Neural cell (in vitro differentiated cells): ENCODE results near the gene TMEM139. TPM values are rescaled to one million over a fixed set of nuclear protein-coding genes. Genes with fewer than 3 reads are reported as not detected.

Experiments
- H2AFZ ChIP-seq: fragments of 200-600, 300-800 bp; sonication (generic), shearing (Covaris generic); 2 replicates; pipeline ENCODE4 v1.6.0; 2014; ENCODE audit warnings: low read depth, mild to moderate bottlenecking, antibody characterized with exemption, low read length, moderate library complexity
- H3F3A ChIP-seq: fragments of 200-600 bp; shearing (Covaris generic); 2 replicates; pipeline ENCODE4 v1.6.1; 2016; ENCODE audit warnings: mild to moderate bottlenecking, moderate library complexity, mixed read lengths, antibody characterized with exemption, low read length; ENCODE audit not compliant: insufficient read depth, poor library complexity, severe bottlenecking
- H3K27ac ChIP-seq: fragments of 200-600, 300-800 bp; sonication (generic), shearing (Covaris generic); 2 replicates; pipeline ENCODE4 v1.5.1; 2014; ENCODE audit warnings: mild to moderate bottlenecking, low read length, moderate library complexity
- H3K27me3 ChIP-seq: fragments of 300-800, 200-600 bp; sonication (generic), shearing (Covaris generic); 2 replicates; pipeline ENCODE4 v1.6.0; 2014; ENCODE audit warnings: mild to moderate bottlenecking, low read depth, low read length, moderate library complexity; ENCODE audit not compliant: insufficient read depth
- H3K36me3 ChIP-seq: fragments of 300-800, 200-600 bp; sonication (generic), shearing (Covaris generic); 2 replicates; pipeline ENCODE4 v1.5.1; 2014; ENCODE audit warnings: mild to moderate bottlenecking, antibody characterized with exemption, low read length, moderate library complexity; ENCODE audit not compliant: insufficient read depth
- H3K4me2 ChIP-seq: fragments of 300-800, 200-600 bp; sonication (generic), shearing (Covaris generic); 2 replicates; pipeline ENCODE4 v1.6.0; 2014; ENCODE audit warnings: mild to moderate bottlenecking, low read length
- H3K4me3 ChIP-seq: fragments of 300-800, 200-600 bp; sonication (generic), shearing (Covaris generic); 2 replicates; pipeline ENCODE4 v1.5.1; 2014; ENCODE audit warnings: mild to moderate bottlenecking, low read length, moderate library complexity
- H3K79me2 ChIP-seq: fragments of 200-600 bp; shearing (Covaris generic); replicated peaks from 2 replicates; pipeline ENCODE4 v1.6.0; 2014; ENCODE audit warnings: mild to moderate bottlenecking, low read length, moderate library complexity; ENCODE audit not compliant: insufficient read depth
- H3K9ac ChIP-seq: fragments of 300-800, 200-600 bp; sonication (generic), shearing (Covaris generic); 2 replicates; pipeline ENCODE4 v1.6.1; 2016; ENCODE audit warnings: mild to moderate bottlenecking, low read length, mixed read lengths
- H3K9me2 ChIP-seq: fragments of 200-600 bp; shearing (Covaris generic); 2 replicates; pipeline ENCODE4 v1.6.1; 2016; ENCODE audit warnings: mild to moderate bottlenecking, low read length, mixed read lengths; ENCODE audit not compliant: insufficient read depth
- H3K9me3 ChIP-seq: fragments of 200-600, 300-800 bp; sonication (generic), shearing (Covaris generic); 2 replicates; pipeline ENCODE4 v1.6.1; 2016; ENCODE audit warnings: mild to moderate bottlenecking, mixed run types, low read length, moderate library complexity, mixed read lengths
- H4K20me1 ChIP-seq: fragments of 200-600 bp; shearing (Covaris generic); 2 replicates; pipeline ENCODE4 v1.6.1; 2016; ENCODE audit warnings: mild to moderate bottlenecking, mixed run types; ENCODE audit not compliant: insufficient read depth
- CTCF ChIP-seq: fragments of 450-650 bp; IDR thresholded peaks from 2 replicates; pipeline ENCODE4 v1.5.1; 2014; ENCODE audit warnings: antibody characterized with exemption, mild to moderate bottlenecking, moderate library complexity; ENCODE audit not compliant: poor library complexity, severe bottlenecking
- EP300 ChIP-seq: fragments of 450-650 bp; conservative IDR thresholded peaks from 2 replicates; pipeline ENCODE4 v1.6.1; 2014; ENCODE audit warnings: antibody characterized with exemption, mild to moderate bottlenecking, moderate library complexity; ENCODE audit not compliant: poor library complexity, severe bottlenecking
- EZH2 ChIP-seq: fragments of 200-600, 300-800 bp; shearing (Covaris generic), sonication (generic); IDR thresholded peaks from 2 replicates; pipeline ENCODE4 v1.6.1; 2014; ENCODE audit warnings: antibody characterized with exemption, low read length, borderline replicate concordance, mild to moderate bottlenecking; ENCODE audit not compliant: insufficient read depth, poor library complexity, severe bottlenecking
- MXI1 ChIP-seq: fragments of 450-650 bp; conservative IDR thresholded peaks from 2 replicates; pipeline ENCODE4 v1.6.1; 2014; ENCODE audit warnings: antibody characterized with exemption, mild to moderate bottlenecking; ENCODE audit not compliant: poor library complexity, severe bottlenecking
- POLR2AphosphoS5 ChIP-seq: IDR thresholded peaks from 2 replicates; pipeline ENCODE4 v1.6.1; 2012
- RAD21 ChIP-seq: fragments of 450-650 bp; conservative IDR thresholded peaks from 2 replicates; pipeline ENCODE4 v1.6.1; 2014; ENCODE audit warnings: antibody characterized with exemption, mild to moderate bottlenecking, moderate library complexity
- REST ChIP-seq: IDR thresholded peaks from 2 replicates; pipeline ENCODE4 v1.6.1; 2012; ENCODE audit warnings: borderline replicate concordance
- SMC3 ChIP-seq: fragments of 450-650 bp; conservative IDR thresholded peaks from 2 replicates; pipeline ENCODE4 v1.6.1; 2014; ENCODE audit warnings: antibody characterized with exemption, mild to moderate bottlenecking, moderate library complexity; ENCODE audit not compliant: poor library complexity
- TAF1 ChIP-seq: IDR thresholded peaks from 2 replicates; pipeline ENCODE4 v1.6.1; 2012; ENCODE audit warnings: low read depth
- polyA plus RNA-seq: library from polyadenylated mRNA; depleted of rRNA; stranded (reverse); fragments of >200 nt; gene quantifications from 2 replicates; pipeline ENCODE4 v1.2.3, GENCODE V29; 2014

The TMEM139 gene
- polyA plus RNA-seq, 1 donor from 2014 or later = not detected

GRCh38 chr7:143299840-143300239, 15.1 kb downstream of the TMEM139 start:
- H4K20me1 ChIP-seq = no peaks in the 10 kb centered on the region
- no peak overlapping the region for H3K27ac ChIP-seq
- H3F3A ChIP-seq = no peaks in the 10 kb centered on the region
- H3K27me3 ChIP-seq = no peaks in the 10 kb centered on the region
- no peaks in the 10 kb centered on the region for H3K9me2 ChIP-seq
- H2AFZ ChIP-seq = no peak overlapping the region
- no peak overlapping the region for H3K4me2 ChIP-seq
- no peaks in the 10 kb centered on the region for H3K9me3 ChIP-seq
- TF ChIP-seq SMC3 (peak; percentile 13), CTCF (peak; percentile 39), TAF1 (no peak)
- no peak overlapping the region for H3K9ac ChIP-seq
- peaks cover 24% of the 10 kb centered on the region for H3K36me3 ChIP-seq
- H3K4me3 ChIP-seq = no peak overlapping the region
- H3K79me2 ChIP-seq = peaks cover 7% of the 10 kb centered on the region

GRCh38 chr7:143300959-143301935, 16.5 kb downstream of the TMEM139 start:
- Histone ChIP-seq H3K27me3 (no peaks in the 10 kb centered on the region), H3K9me2 (no peaks in the 10 kb centered on the region), H2AFZ (no peak overlapping the region), H3K9ac (no peak overlapping the region), H3K4me3 (no peak overlapping the region), H4K20me1 (no peaks in the 10 kb centered on the region), H3K36me3 (peaks cover 28% of the 10 kb centered on the region), H3K79me2 (peaks cover 7% of the 10 kb centered on the region), H3K27ac (no peak overlapping the region), H3K9me3 (no peaks in the 10 kb centered on the region), H3F3A (no peaks in the 10 kb centered on the region), H3K4me2 (no peak overlapping the region)
- TF ChIP-seq MXI1 (no peak), CTCF (no peak), EP300 (no peak)

- H3K27me3 ChIP-seq = no peaks in the 10 kb centered on the region
- TF ChIP-seq REST (no peak), RAD21 (no peak), TAF1 (no peak), EZH2 (no peak), CTCF (no peak), EP300 (no peak), POLR2AphosphoS5 (no peak), SMC3 (no peak), MXI1 (no peak)
- H4K20me1 ChIP-seq = no peaks in the 10 kb centered on the region
- no peaks in the 10 kb centered on the region for H3K9me2 ChIP-seq
- H3F3A ChIP-seq = no peaks in the 10 kb centered on the region
- no peaks in the 10 kb centered on the region for H3K9me3 ChIP-seq
- H3K9ac ChIP-seq = no peak overlapping the region
- no peak overlapping the region for H3K27ac ChIP-seq
- H3K79me2 ChIP-seq = no peaks in the 10 kb centered on the region
- H3K36me3 ChIP-seq = peaks cover 42% of the 10 kb centered on the region
- no peak overlapping the region for H3K4me2 ChIP-seq
- H2AFZ ChIP-seq = no peak overlapping the region
- H3K4me3 ChIP-seq = no peak overlapping the region
Observed at GRCh38 chr7:143303733-143304132, 19.0 kb downstream of the TMEM139 start.
